ENCODE results near the gene GRK5.

GRK5 gene

DNA sequence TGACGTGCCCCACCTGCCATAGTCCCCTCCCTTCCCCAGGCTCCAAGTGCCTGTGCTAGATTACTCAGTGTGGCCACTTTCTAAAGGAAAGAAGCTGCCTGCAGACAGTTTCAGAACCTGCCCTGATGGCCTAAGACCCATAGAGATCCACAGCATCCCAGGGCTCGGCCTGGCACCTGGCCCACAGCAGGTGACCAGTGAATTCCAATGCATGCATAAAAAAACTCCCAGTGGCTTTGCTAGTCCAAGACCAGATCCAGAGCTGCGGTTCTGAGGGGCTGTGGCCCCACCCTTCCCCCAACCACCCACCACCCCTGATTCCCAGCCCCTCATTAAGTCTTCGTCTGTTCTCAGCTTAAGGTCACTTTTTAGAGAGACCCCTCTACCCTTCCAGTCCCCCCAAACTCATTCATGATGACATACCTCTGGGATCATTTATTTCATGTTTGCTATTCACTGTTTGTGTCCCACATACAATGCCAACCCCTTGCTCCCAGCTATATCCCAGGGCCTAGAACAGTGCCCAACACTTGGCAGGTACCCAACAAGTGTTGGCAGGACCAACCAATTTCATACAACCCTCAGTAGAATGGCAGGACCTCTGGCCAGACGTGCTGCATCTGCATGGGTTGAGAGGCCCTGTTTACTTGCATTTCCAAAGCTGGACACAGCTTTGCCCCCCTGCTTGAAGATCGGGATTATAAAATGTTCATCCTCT lies 217.0 kb downstream of the GRK5 start:
- H4K20me1 ChIP-seq (ENCODE audit: insufficient read depth, low read length) = no peaks in the 10 kb centered on the region
- H3K27ac ChIP-seq (ENCODE audit: low read length) = no peak overlapping the region
- no peak for TF ChIP-seq EZH2phosphoT487 (IDR thresholded peaks at IDR 0.05; ENCODE audit: low read depth)
- TF ChIP-seq, protein P1, sequence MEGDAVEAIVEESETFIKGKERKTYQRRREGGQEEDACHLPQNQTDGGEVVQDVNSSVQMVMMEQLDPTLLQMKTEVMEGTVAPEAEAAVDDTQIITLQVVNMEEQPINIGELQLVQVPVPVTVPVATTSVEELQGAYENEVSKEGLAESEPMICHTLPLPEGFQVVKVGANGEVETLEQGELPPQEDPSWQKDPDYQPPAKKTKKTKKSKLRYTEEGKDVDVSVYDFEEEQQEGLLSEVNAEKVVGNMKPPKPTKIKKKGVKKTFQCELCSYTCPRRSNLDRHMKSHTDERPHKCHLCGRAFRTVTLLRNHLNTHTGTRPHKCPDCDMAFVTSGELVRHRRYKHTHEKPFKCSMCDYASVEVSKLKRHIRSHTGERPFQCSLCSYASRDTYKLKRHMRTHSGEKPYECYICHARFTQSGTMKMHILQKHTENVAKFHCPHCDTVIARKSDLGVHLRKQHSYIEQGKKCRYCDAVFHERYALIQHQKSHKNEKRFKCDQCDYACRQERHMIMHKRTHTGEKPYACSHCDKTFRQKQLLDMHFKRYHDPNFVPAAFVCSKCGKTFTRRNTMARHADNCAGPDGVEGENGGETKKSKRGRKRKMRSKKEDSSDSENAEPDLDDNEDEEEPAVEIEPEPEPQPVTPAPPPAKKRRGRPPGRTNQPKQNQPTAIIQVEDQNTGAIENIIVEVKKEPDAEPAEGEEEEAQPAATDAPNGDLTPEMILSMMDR (IDR thresholded peaks at IDR 0.05; ENCODE audit: low read depth, low read length) = no peak
- no peak overlapping the region for H3K4me2 ChIP-seq (ENCODE audit: low read length)
- no peaks in the 10 kb centered on the region for H3K9me3 ChIP-seq (ENCODE audit: insufficient read depth, low read length)
- H3K4me1 ChIP-seq (ENCODE audit: low read length) = no peaks in the 10 kb centered on the region
- no peaks in the 10 kb centered on the region for H3K27me3 ChIP-seq (ENCODE audit: low read depth, low read length)
- no peaks in the 10 kb centered on the region for H3K36me3 ChIP-seq (replicated peaks; ENCODE audit: low read depth, low read length)
- H3K79me2 ChIP-seq (ENCODE audit: low read length) = no peaks in the 10 kb centered on the region
- H3K9ac ChIP-seq (ENCODE audit: low read length) = no peak overlapping the region
- no peak overlapping the region for H2AFZ ChIP-seq (ENCODE audit: low read depth, low read length)
- no peak overlapping the region for H3K4me3 ChIP-seq (ENCODE audit: low read length)

DNA sequence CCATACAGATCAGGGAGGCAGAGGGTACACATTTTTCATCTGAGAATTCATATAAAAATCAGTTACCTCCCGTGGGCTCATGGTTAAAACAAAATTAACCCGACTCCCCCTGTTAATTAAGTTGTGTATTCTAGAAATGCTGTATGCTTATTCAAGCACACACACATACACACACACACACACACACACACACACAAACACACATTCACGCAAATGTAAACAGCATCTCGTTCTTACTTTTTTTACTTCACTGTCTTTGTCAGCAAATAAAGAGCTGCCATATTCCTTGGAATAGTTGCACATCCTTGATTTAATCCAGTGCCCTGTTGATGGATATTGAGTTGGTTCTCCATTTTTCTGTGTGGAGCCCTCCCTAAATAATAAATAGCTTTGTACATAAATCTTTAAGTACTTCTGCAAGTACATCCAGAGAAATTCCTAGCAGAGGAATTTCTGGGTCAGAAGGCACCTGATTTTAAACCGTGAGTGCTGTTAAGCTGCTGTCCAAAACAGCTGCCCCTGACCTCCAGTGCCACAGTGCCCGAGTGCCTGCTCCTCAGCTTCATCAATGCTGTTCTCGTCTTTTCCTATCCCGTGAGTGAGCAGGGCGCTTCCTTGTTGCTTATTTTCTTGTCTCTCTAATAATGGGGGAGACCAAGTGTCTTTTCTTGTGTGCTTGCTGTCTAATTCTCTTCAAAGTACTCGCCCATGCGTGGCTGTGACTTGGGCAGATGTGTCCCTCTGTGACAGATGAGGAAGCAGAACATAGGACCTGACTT lies 217.9 kb downstream of the GRK5 start:
- TF ChIP-seq, protein P1 (IDR thresholded peaks at IDR 0.05; ENCODE audit: low read depth, low read length) = no peak
- TF ChIP-seq EZH2phosphoT487 (IDR thresholded peaks at IDR 0.05; ENCODE audit: low read depth) = no peak

DNA sequence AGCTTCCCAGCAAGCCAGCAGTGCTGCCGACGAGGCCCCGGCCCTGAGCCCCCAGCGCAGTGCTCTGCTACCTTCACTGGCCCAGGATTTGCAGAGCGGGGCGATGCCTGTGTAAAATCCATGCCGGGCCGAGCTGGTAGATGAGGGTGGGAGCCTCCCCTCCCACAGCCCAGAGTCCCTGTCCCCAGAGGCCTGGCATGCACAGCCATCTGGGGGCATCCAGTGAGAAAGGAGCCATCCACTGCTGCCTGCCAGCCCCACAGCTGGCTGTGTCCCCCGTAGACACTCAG lies 218.5 kb downstream of the GRK5 start:
- H3K36me3 ChIP-seq (replicated peaks; ENCODE audit: low read depth, low read length) = no peaks in the 10 kb centered on the region
- H3K79me2 ChIP-seq (ENCODE audit: low read length) = no peaks in the 10 kb centered on the region
- H3K4me3 ChIP-seq (ENCODE audit: low read length) = no peak overlapping the region
- no peaks in the 10 kb centered on the region for H3K9me3 ChIP-seq (ENCODE audit: insufficient read depth, low read length)
- no peak overlapping the region for H3K9ac ChIP-seq (ENCODE audit: low read length)
- H4K20me1 ChIP-seq (ENCODE audit: insufficient read depth, low read length) = no peaks in the 10 kb centered on the region
- H2AFZ ChIP-seq (ENCODE audit: low read depth, low read length) = no peak overlapping the region
- no peaks in the 10 kb centered on the region for H3K4me1 ChIP-seq (ENCODE audit: low read length)
- TF ChIP-seq EZH2phosphoT487 (IDR thresholded peaks at IDR 0.05; ENCODE audit: low read depth) = no peak
- TF ChIP-seq, protein P1 (IDR thresholded peaks at IDR 0.05; ENCODE audit: low read depth, low read length) = no peak
- H3K4me2 ChIP-seq (ENCODE audit: low read length) = no peak overlapping the region
- no peak overlapping the region for H3K27ac ChIP-seq (ENCODE audit: low read length)
- H3K27me3 ChIP-seq (ENCODE audit: low read depth, low read length) = no peaks in the 10 kb centered on the region

More for the DNA sequence above, 217.9 kb downstream of the GRK5 start:
- Histone ChIP-seq H3K9ac (ENCODE audit: low read length) (no peak overlapping the region), H3K27ac (ENCODE audit: low read length) (no peak overlapping the region), H4K20me1 (ENCODE audit: insufficient read depth, low read length) (no peaks in the 10 kb centered on the region), H3K4me1 (ENCODE audit: low read length) (no peaks in the 10 kb centered on the region), H3K4me2 (ENCODE audit: low read length) (no peak overlapping the region), H2AFZ (ENCODE audit: low read depth, low read length) (no peak overlapping the region), H3K36me3 (replicated peaks; ENCODE audit: low read depth, low read length) (no peaks in the 10 kb centered on the region), H3K27me3 (ENCODE audit: low read depth, low read length) (no peaks in the 10 kb centered on the region), H3K4me3 (ENCODE audit: low read length) (no peak overlapping the region), H3K9me3 (ENCODE audit: insufficient read depth, low read length) (no peaks in the 10 kb centered on the region), H3K79me2 (ENCODE audit: low read length) (no peaks in the 10 kb centered on the region)

DNA sequence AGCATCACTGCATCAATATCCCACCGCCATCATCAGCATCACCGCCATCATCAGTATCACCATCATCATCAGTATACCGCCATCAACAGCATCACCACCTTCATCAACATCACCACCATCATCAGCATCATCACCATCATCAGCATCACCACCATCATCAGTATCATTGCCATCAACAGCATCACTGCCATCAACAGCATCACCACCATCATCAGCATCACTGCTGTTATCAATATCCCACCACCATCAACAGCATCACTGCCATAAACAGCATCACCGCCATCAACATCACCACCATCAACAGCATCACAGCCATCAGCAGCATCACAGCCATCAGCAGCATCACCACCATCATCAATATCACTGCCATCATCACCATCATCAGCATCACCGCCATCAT lies 219.3 kb downstream of the GRK5 start:
- no peak overlapping the region for H3K4me3 ChIP-seq (ENCODE audit: low read length)
- TF ChIP-seq EZH2phosphoT487 (IDR thresholded peaks at IDR 0.05; ENCODE audit: low read depth) = no peak
- TF ChIP-seq, protein P1 (IDR thresholded peaks at IDR 0.05; ENCODE audit: low read depth, low read length) = no peak
- H3K9ac ChIP-seq (ENCODE audit: low read length) = no peak overlapping the region
- no peaks in the 10 kb centered on the region for H3K79me2 ChIP-seq (ENCODE audit: low read length)
- no peak overlapping the region for H2AFZ ChIP-seq (ENCODE audit: low read depth, low read length)
- H3K36me3 ChIP-seq (replicated peaks; ENCODE audit: low read depth, low read length) = no peaks in the 10 kb centered on the region
- no peaks in the 10 kb centered on the region for H4K20me1 ChIP-seq (ENCODE audit: insufficient read depth, low read length)
- no peak overlapping the region for H3K27ac ChIP-seq (ENCODE audit: low read length)
- no peaks in the 10 kb centered on the region for H3K9me3 ChIP-seq (ENCODE audit: insufficient read depth, low read length)
- no peaks in the 10 kb centered on the region for H3K27me3 ChIP-seq (ENCODE audit: low read depth, low read length)
- no peak overlapping the region for H3K4me2 ChIP-seq (ENCODE audit: low read length)
- H3K4me1 ChIP-seq (ENCODE audit: low read length) = no peaks in the 10 kb centered on the region

Measured in OCI-LY3 (cell line).